ENCODE data around the gene SPATC1L. TPM values are rescaled to one million over a fixed set of nuclear protein-coding genes. Genes with fewer than 3 reads are reported as not detected.

The SPATC1L gene
- total and polyA plus RNA-seq, 2 of the 8 experiments (the other 6 are each of a cell fraction or from before 2014, with no cell fraction given) = 24.9 to 50.0 TPM

DNA sequence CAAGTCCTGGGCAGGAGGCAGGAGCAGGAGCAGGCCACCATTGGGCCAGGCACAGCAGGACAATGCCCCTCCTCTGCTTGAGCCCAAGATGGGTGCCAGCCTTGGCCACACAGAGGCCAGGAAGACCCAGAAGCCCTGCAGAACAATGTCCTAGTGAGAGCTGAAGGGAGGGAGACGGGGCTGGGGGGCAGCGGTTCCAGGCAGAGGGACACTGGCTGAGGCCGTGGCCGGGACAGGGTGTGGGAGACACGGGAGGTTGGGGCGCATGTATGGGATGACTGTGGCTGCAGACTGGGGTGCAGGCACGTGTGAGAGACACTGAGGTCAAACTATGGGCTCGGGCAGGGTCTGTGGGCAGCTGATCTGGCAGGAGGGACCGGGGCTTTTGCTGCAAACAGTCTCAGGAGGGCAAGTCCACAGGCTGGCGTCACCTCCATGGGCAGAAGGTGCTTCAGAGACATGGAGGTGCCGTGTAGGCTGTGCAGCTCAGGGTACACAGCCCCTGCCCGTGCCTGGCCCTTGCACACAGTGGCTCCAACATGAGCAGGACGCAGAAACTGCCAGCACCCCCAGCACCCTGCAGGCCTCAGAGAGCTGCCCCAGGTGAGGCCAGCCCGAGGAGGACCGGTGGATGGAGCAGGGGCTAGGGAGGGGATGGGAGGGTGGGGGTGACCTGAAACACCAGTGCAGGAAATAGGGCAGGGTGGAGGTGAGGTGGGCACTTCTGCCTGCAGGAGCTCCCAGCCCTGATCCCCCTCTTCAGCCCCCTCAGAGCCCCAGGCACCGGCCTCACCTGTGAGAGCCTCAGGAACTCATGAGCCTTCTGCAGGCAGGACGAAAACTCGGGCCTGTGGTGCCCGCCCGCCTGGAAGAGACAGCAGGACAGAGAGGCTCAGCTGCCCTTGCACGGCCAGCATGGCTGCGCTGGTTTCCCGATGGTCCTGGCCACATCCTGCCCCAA lies 24.8 kb upstream of the SPATC1L start:
- Histone ChIP-seq H2BK20ac (ENCODE audit: low read length) (no peak overlapping the region), H3K36me3 (ENCODE audit: control insufficient read depth in 2 of 4, insufficient read depth in 4 of 4, low read length in 3 of 4) (peaks cover 10 to 38% (median 29%) of the 10 kb centered on the region in 4 experiments), H2BK12ac (ENCODE audit: low read depth, low read length) (no peak overlapping the region), H3K18ac (ENCODE audit: extremely low read depth, low read length) (no peak overlapping the region), H3K23me2 (ENCODE audit: low read depth, low read length) (no peaks in the 10 kb centered on the region), H4K8ac (ENCODE audit: extremely low read depth, insufficient read depth, low read length) (no peak overlapping the region), H3K27me3 (replicated peaks in 1 of 4; ENCODE audit: control insufficient read depth in 3 of 4, extremely low read depth in 1 of 4, insufficient read depth in 3 of 4, low read length in 3 of 4) (no peaks in the 10 kb centered on the region), H3K56ac (replicated peaks; ENCODE audit: insufficient read length, low read depth, low read length) (no peak overlapping the region), H3K79me1 (ENCODE audit: low read depth, low read length) (no peaks in the 10 kb centered on the region), H3K4me3 (ENCODE audit: extremely low read depth in 1 of 4, insufficient read depth in 2 of 4, low read depth in 3 of 4, low read length in 4 of 4) (no peak overlapping the region), H3K4ac (replicated peaks; ENCODE audit: insufficient read length, low read depth, low read length) (no peak overlapping the region), H3K79me2 (ENCODE audit: control insufficient read depth in 1 of 2, insufficient read depth in 2 of 2, low read length in 2 of 2) (no peaks in the 10 kb centered on the region), H4K20me1 (replicated peaks in 1 of 2; ENCODE audit: control insufficient read depth in 1 of 2, insufficient read depth in 2 of 2, low read length in 2 of 2) (peaks cover 7 to 30% of the 10 kb centered on the region in 2 experiments), H3K4me2 (ENCODE audit: insufficient read depth in 1 of 2, low read depth in 2 of 2, low read length in 2 of 2) (no peak overlapping the region), H3K9ac (replicated peaks in 1 of 4; ENCODE audit: extremely low read depth in 1 of 4, low read depth in 3 of 4, low read length in 3 of 4) (no peak overlapping the region), H3K23ac (ENCODE audit: insufficient read length) (no peak overlapping the region), H4K91ac (replicated peaks; ENCODE audit: insufficient read length, low read length) (no peak overlapping the region), H3K4me1 (replicated peaks in 1 of 4; ENCODE audit: control insufficient read depth in 3 of 4, insufficient read depth in 4 of 4, low read length in 3 of 4) (no peaks in the 10 kb centered on the region), H2BK15ac (ENCODE audit: low read length) (no peak overlapping the region), H2AFZ (ENCODE audit: low read length) (no peak overlapping the region), H3K14ac (ENCODE audit: insufficient read length) (no peak overlapping the region), H3K9me3 (ENCODE audit: insufficient read depth in 2 of 2, low read depth in 1 of 2, low read length in 1 of 2) (no peaks in the 10 kb centered on the region), H4K5ac (ENCODE audit: insufficient read length, low read depth, low read length) (no peak overlapping the region), H2BK5ac (ENCODE audit: low read depth, low read length) (no peak overlapping the region; the same call in 1 of the 2 replicates), H2AK5ac (ENCODE audit: low read depth, low read length) (no peak overlapping the region), H2BK120ac (replicated peaks; ENCODE audit: low read depth, low read length) (no peak overlapping the region), H3K27ac (ENCODE audit: low read depth, low read length) (no peak overlapping the region)
- 89% methylated on average over 22 of the region's 23 CpGs; no CpG with 5 or more reads in 1 of the 2 experiments for WGBS, 2 experiments (ENCODE audit: extremely low coverage in 1 of 2, insufficient coverage in 1 of 2, insufficient read length in 1 of 2, insufficient replicate concordance in 2 of 2, low coverage in 1 of 2, low lambda C conversion rate in 2 of 2, missing lambda C conversion rate in 1 of 2)
- ChIA-PET CTCF (ENCODE audit: partially characterized antibody) (interaction anchor here (1.0 to 1.3 kb wide), 2 partner anchors 16 to 66 kb away, joined by 3 to 4 read pairs; no protein-coding TSS in a partner anchor), POLR2A (ENCODE audit: partially characterized antibody) (interaction anchor here (1.0 kb wide), 1 partner anchor 15 kb away, joined by 3 read pairs; no protein-coding TSS in a partner anchor)
- DNase-seq (ENCODE audit: low read depth in 1 of 2, low spot score in 2 of 2) = no peak
- TF ChIP-seq TEAD4 (IDR thresholded peaks at IDR 0.05; ENCODE audit: low read depth, low read length) = no peak
- no peak for TF ChIP-seq CHD1 (IDR thresholded peaks at IDR 0.05; ENCODE audit: low read depth, low read length)
- TF ChIP-seq CHD2 (IDR thresholded peaks at IDR 0.05; ENCODE audit: low read length) = no peak
- TF ChIP-seq RFX5 (IDR thresholded peaks at IDR 0.05; ENCODE audit: borderline replicate concordance, low read depth, low read length) = no peak
- no peak for TF ChIP-seq RXRA (IDR thresholded peaks at IDR 0.05; ENCODE audit: insufficient read depth, low read depth, low read length)
- FAIRE-seq = no peak
